GM06990 (cell line): ENCODE measurements around the gene FOXD2.
A peak's percentile ranks its signal among the peaks of the same experiment; 100 is the strongest.

Experiments used
- DNase-seq: peaks from one replicate; pipeline ENCODE4 v3.0.0-alpha.2; 2011; ENCODE audit not compliant: insufficient read length; ENCODE audit errors: extremely low read depth
- H3K27me3 ChIP-seq: replicated peaks from 2 replicates; pipeline ENCODE4 v1.6.0; 2011; ENCODE audit warnings: low read length; ENCODE audit not compliant: control insufficient read depth, insufficient read depth
- H3K36me3 ChIP-seq: 2 replicates; pipeline ENCODE4 v1.5.1; 2011; ENCODE audit warnings: low read length; ENCODE audit not compliant: control insufficient read depth, insufficient read depth
- H3K4me3 ChIP-seq: replicated peaks from 2 replicates; pipeline ENCODE4 v1.5.1; 2011; ENCODE audit warnings: low read depth, mild to moderate bottlenecking, control low read depth, low read length
- TF ChIP-seq, protein P1 (sequence below): IDR thresholded peaks from 2 replicates; pipeline ENCODE4 v1.5.1; 2011; ENCODE audit warnings: low read length, control low read depth, mild to moderate bottlenecking, inconsistent platforms; ENCODE audit not compliant: insufficient read depth, poor library complexity, severe bottlenecking

Gene FOXD2

DNA sequence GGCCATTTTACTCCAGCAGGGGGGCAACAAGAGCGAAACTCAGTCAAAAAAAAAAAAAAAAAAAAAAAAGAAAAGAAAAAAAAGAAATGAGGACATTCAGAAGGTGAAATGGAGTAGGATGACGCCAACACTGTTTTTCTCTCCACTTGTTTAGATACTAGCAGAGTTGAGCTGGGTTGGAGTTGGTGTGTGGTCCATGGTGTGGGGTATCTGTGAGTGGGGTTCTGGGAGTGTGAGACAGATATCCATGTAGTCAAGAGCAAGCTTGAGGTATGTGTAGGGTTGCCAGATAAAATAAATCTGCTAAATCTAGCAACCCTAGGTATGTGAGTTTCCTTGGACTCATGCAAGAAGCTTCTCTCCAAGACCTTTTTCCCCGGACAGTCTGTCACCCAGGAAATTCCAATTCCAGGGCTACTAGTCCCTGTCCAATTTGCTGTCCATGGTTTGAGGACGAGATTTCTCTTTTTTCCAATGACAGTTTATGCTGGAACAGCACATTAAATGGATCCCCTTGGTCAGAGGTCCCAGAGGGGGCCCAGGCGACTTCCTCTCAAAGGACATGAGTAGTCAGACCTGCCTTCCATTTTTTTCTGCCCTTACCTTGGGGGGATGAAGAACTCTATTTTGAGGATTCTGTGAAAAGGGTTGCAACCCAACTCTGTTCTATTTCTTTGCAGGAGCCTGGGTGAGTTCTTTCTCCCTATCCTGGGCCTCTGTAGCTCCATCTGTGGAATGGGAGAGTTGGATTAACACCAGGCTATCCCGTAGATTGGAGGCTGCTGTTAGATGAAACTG is 2.1 kb upstream of the FOXD2 start:
- Histone ChIP-seq H3K4me3 (peak overlapping the region; percentile 75; the same call in 1 of the 2 replicates), H3K36me3 (peaks cover 1% of the 10 kb centered on the region), H3K27me3 (no peaks in the 10 kb centered on the region; the same call in 1 of the 2 replicates)
- no peak for DNase-seq
- TF ChIP-seq, protein P1, sequence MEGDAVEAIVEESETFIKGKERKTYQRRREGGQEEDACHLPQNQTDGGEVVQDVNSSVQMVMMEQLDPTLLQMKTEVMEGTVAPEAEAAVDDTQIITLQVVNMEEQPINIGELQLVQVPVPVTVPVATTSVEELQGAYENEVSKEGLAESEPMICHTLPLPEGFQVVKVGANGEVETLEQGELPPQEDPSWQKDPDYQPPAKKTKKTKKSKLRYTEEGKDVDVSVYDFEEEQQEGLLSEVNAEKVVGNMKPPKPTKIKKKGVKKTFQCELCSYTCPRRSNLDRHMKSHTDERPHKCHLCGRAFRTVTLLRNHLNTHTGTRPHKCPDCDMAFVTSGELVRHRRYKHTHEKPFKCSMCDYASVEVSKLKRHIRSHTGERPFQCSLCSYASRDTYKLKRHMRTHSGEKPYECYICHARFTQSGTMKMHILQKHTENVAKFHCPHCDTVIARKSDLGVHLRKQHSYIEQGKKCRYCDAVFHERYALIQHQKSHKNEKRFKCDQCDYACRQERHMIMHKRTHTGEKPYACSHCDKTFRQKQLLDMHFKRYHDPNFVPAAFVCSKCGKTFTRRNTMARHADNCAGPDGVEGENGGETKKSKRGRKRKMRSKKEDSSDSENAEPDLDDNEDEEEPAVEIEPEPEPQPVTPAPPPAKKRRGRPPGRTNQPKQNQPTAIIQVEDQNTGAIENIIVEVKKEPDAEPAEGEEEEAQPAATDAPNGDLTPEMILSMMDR: no peak

DNA sequence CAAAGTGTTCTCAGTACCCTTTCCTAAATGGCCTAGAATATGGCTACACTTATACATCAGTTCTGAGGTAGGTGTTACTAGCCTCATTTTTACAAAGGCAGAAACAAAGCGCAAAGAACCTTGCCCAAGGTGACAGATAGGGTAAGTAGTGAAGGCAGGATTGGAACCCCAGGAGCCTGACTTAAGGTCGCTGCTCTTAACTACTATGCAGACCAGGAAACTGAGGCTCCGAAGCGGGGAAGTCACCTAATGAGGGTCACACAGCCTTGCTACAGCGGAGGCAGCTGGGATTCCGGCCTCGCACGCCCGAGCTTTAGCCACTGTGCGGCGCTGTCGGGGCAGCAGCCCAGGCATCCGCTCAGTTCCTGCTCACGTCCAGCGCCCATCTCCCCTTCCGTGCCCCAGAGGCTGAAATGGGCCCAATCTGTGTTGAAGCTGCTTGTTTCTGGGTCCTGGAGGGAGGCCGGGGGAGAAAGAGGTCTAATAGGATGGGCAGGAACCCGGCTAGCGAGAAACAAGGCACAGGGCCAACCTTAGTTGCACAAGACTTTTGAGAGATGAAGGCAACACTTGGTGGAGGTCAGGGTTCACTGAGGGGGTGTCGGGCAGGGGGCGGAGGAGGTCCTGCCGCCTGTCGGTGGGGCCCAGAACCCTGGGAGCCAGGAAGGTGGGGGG is 1.4 kb upstream of the FOXD2 start:
- Histone ChIP-seq H3K36me3 (peaks cover 1% of the 10 kb centered on the region), H3K27me3 (no peaks in the 10 kb centered on the region; the same call in 1 of the 2 replicates), H3K4me3 (peak overlapping the region; percentile 75)
- TF ChIP-seq, protein P1: peak; percentile 100
- DNase-seq: peak; percentile 87

DNA sequence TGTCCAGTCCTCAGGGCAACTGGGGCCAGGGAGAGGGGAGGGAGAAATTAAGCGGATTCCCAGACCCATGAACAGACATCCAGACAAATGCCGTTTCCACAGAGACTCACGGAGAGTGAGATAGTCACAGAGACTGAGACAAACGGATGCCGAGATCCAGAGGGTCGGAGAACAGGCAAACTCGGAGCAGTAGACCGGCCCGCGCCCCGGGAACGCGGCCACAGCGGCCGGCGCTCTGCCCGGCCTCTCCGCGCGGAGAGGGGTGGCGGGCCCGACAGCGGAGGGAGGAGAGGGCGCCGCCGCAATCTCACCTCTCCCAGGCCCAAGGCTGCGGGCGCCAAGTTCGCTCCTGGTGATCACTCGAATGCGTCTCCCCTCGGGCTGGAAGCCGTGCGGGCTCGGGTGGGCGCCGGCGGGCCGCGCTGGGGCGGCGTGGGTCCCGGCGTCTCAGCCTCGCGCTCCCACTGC is 831 bp upstream of the FOXD2 start:
- TF ChIP-seq, protein P1: no peak
- H3K27me3 ChIP-seq: no peaks in the 10 kb centered on the region; the same call in 1 of the 2 replicates
- no peak for DNase-seq
- peak overlapping the region; percentile 75 for H3K4me3 ChIP-seq
- peaks cover 1% of the 10 kb centered on the region for H3K36me3 ChIP-seq

DNA sequence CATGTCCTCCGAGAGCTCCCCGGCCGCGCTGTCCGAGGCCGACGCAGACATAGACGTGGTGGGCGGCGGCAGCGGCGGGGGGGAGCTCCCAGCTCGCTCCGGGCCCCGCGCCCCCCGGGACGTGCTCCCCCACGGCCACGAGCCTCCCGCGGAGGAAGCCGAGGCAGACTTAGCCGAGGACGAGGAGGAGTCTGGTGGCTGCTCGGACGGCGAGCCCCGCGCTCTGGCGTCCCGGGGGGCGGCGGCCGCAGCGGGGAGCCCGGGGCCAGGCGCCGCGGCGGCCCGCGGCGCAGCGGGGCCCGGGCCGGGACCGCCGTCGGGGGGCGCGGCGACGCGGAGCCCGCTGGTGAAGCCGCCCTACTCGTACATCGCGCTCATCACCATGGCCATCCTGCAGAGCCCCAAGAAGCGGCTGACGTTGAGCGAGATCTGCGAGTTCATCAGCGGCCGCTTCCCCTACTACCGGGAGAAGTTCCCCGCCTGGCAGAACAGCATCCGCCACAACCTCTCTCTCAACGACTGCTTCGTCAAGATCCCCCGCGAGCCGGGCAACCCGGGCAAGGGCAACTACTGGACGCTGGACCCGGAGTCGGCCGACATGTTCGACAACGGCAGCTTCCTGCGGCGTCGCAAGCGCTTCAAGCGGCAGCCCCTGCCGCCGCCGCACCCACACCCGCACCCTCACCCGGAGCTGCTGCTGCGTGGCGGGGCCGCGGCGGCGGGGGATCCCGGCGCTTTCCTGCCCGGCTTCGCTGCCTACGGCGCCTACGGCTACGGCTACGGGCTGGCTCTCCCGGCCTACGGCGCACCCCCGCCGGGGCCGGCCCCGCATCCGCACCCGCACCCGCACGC is 547 bp downstream of the FOXD2 start:
- Histone ChIP-seq H3K36me3 (peaks cover 1% of the 10 kb centered on the region), H3K27me3 (no peaks in the 10 kb centered on the region; the same call in 1 of the 2 replicates), H3K4me3 (peak overlapping the region; percentile 75)
- DNase-seq: no peak
- TF ChIP-seq, protein P1: no peak

DNA sequence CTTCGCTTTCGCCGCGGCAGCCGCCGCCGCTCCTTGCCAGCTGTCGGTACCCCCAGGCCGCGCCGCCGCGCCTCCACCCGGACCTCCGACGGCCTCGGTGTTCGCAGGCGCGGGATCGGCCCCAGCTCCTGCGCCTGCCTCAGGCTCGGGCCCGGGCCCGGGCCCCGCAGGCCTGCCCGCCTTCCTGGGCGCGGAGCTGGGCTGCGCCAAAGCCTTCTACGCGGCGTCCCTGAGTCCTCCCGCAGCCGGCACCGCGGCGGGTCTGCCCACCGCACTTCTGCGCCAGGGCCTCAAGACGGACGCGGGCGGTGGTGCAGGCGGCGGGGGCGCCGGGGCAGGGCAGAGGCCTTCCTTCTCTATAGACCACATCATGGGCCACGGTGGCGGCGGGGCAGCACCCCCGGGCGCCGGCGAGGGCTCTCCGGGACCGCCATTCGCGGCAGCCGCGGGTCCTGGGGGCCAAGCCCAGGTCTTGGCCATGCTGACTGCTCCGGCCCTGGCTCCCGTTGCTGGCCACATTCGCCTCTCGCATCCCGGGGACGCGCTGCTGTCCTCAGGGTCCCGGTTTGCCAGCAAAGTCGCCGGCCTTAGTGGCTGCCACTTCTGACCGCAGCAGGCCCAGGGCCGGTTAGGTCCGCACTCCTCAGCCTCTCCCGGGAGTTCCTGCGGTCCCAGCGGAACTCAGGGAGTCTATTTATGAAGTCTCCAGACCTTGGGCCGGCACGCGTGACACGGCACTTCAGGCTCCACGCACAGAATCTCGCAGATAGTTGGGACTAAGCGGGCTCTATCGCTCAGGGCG is 1.4 kb downstream of the FOXD2 start:
- TF ChIP-seq, protein P1: no peak
- Histone ChIP-seq H3K27me3 (no peaks in the 10 kb centered on the region; the same call in 1 of the 2 replicates), H3K36me3 (peaks cover under 1% of the 10 kb centered on the region), H3K4me3 (no peak overlapping the region)
- DNase-seq: no peak
